ENCODE data around the gene KIAA0040.

Gene KIAA0040

GRCh38 chr1:175169286-175170018, 23.1 kb downstream of the KIAA0040 start:
- no peak for DNase-seq

GRCh38 chr1:175168782-175169181, 23.8 kb downstream of the KIAA0040 start:
- no peak for DNase-seq

GRCh38 chr1:175167861-175168260, 24.7 kb downstream of the KIAA0040 start:
- DNase-seq, result no peak

GRCh38 chr1:175166746-175167145, 25.8 kb downstream of the KIAA0040 start:
- no peak for DNase-seq

GRCh38 chr1:175164751-175165150, 27.8 kb downstream of the KIAA0040 start:
- no peak for DNase-seq

GRCh38 chr1:175163702-175164101, 28.9 kb downstream of the KIAA0040 start:
- no peak for DNase-seq

GRCh38 chr1:175162955-175163354, 29.6 kb downstream of the KIAA0040 start:
- no peak for DNase-seq

- DNase-seq, result no peak
Measured at GRCh38 chr1:175158170-175158591, 34.4 kb downstream of the KIAA0040 start.

- DNase-seq, result no peak
Measured at GRCh38 chr1:175157200-175157599, 35.4 kb downstream of the KIAA0040 start.

GRCh38 chr1:175155936-175156335, 36.6 kb downstream of the KIAA0040 start:
- DNase-seq, result no peak

- DNase-seq, result no peak
Measured at GRCh38 chr1:175155473-175155856, 37.1 kb downstream of the KIAA0040 start.

GRCh38 chr1:175154629-175155472, 37.7 kb downstream of the KIAA0040 start:
- no peak for DNase-seq

- DNase-seq, result no peak
Measured at GRCh38 chr1:175152006-175152652, 40.4 kb downstream of the KIAA0040 start.

- no peak for DNase-seq
Measured at GRCh38 chr1:175150596-175151319, 41.8 kb downstream of the KIAA0040 start.

- no peak for DNase-seq
Measured at GRCh38 chr1:175148068-175148467, 44.5 kb downstream of the KIAA0040 start.

- DNase-seq, result no peak
Measured at GRCh38 chr1:175147569-175147968, 45.0 kb downstream of the KIAA0040 start.

- DNase-seq, result peak; percentile 39
Measured at GRCh38 chr1:175146529-175147213, 45.9 kb downstream of the KIAA0040 start.

- DNase-seq, result no peak
Measured at GRCh38 chr1:175145899-175146528, 46.6 kb downstream of the KIAA0040 start.

- no peak for DNase-seq
Measured at GRCh38 chr1:175138579-175138978, 54.0 kb downstream of the KIAA0040 start.

GRCh38 chr1:175137369-175137768, 55.2 kb downstream of the KIAA0040 start:
- DNase-seq, result no peak

GRCh38 chr1:175136246-175136645, 56.3 kb downstream of the KIAA0040 start:
- DNase-seq, result no peak

GRCh38 chr1:175134500-175134899, 58.1 kb downstream of the KIAA0040 start:
- no peak for DNase-seq

Data from COR-L47 (cell line).